HG03460 (cell line): ENCODE measurements around the gene SLC35F4.

Source experiments
- ATAC-seq: cut with Tn5 transposase; IDR thresholded peaks from one replicate; pipeline ENCODE4 v1.9.1; 2021; ENCODE audit not compliant: unreplicated experiment

SLC35F4 gene

DNA sequence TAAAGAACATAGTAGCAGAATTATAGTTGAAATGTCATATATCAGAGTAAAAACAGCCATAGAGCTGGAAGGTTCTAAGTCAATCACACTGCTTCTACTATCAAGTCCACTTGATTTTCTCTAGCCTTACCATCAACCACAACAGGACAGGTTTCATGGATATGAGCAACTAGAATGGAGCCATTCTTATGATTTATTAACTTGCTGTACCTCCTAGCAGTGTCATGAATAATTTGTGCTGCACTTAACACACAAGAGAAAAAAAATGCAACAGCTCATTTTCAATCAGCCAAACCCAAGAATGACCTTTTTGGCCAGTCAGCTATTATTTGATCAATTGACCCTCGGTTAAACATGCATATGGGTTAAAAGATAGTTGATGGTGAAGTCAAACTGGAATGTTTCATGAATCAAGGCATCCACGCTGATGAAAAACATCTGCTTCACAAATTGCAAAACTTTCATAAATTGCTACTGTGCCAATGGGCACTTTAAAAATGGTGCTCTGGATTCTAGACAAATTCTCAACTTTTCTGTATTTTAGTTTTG, 316.8 kb downstream of the SLC35F4 start:
- no peak for ATAC-seq

DNA sequence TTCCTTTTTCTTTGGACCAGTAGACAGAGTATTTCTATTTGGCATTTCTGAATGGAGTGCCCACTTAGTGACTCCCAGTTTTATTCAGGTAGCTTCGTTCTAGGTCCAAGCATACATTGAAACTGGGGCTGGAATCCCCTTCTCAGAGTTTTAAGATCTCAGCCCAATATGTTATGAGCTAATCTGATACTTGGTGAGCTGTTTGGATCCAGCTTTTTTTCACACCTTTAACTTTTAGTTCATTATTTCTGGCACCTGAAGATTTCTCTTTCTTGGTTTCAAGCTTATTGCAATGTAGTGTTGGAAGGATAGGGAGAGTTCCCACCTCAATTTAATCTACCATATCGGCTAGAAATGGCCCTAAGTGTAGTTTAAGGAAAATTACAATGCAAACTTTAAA, 318.8 kb downstream of the SLC35F4 start:
- ATAC-seq = no peak

DNA sequence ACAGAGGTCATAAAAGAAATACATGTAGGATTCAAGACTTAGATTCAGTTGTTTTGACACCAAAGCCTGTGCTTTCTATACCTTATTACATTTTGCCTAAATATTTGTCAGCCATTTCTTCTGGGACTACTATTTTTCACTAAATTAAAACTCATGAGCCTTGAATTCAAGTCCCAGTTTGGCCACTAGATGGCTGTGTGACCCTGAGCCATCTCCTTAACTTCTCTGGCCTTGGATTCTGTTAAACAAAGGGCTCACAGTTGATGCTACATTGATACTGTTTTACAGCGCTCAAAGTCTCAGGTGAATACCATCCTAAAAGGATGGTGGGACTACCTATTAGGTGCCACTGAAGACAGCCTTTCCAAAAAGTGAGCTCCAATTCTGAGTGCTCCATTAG, 332.7 kb downstream of the SLC35F4 start:
- ATAC-seq = peak; percentile 61

DNA sequence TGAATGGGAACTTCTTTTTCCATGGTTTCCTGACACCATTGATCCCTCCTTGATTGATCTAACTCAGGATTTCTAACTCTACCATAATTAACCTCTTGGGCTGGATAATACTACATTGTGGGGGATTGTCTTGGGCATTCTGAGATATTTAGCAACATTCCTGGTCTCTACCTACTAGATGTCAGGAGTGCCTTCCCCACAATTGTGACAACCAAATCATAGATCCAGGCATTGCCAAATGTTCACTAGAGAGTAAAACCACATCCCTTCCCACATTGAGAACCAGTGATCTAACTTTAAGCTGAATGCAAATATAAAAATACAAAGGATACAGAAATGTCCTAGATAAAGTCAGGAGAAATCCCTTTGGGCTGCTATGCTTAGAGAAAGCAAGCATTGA, 335.3 kb downstream of the SLC35F4 start:
- ATAC-seq = no peak

DNA sequence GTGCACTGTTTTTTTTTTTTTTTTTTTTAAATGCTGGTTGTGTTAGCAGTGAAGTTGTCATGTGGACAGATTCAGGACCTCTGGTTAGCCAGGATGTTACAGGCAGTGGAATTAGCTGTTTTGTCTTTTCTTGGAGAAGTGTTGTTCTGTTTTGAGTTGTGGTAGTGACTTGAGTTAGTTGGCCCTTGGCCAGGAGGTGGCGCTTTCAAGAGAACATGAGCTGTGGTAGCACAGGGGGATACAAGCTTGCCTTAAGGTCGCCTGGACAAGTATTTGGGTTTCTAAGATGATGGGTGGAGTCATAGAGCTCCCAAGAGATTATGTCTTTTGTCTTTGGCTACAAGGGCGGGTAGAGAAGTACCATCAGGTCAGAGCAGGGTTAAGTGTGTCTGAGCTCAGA, 338.9 kb downstream of the SLC35F4 start:
- no peak for ATAC-seq

DNA sequence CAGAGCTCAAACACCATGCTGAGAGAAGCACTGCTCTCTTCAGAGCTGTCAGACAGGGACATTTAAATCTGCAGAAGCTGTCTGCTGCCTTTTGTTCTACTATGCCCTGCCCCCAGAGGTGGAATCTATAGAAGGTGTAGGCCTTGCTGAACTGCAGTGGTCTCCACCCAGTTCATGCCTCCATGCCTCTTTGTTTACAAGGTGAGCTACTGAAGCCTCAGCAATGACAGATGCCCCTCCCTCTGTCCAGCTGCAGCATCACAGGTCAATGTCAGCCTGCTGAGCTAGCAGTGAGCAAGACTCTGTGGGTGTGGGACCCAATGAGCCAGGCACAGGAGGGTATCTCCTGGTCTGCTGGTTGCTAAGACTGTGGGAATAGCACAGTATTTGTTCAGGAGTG, 346.8 kb downstream of the SLC35F4 start:
- ATAC-seq = no peak
